ENCODE results near the gene EXD3.
A peak's percentile ranks its signal among the peaks of the same experiment; 100 is the strongest.

Gene EXD3

GRCh38 chr9:137295238-137295811 lies 127.6 kb downstream of the EXD3 start:
- peak overlapping the region in 1 of 2 donors; percentile 11 for H3K4me3 ChIP-seq (ENCODE audit: low read depth in 1 of 2, low read length in 2 of 2)
- H3K4me1 ChIP-seq (ENCODE audit: control insufficient read depth in 1 of 2, insufficient read depth in 2 of 2, low read length in 2 of 2), result peaks cover 0 to 20% of the 10 kb centered on the region in 2 donors
- H3K27ac ChIP-seq (ENCODE audit: low read length), result no peak overlapping the region
- no peaks in the 10 kb centered on the region for H3K36me3 ChIP-seq (ENCODE audit: control insufficient read depth in 1 of 2, insufficient read depth in 2 of 2, low read length in 2 of 2)
- H3K27me3 ChIP-seq (ENCODE audit: low read depth, low read length), result peaks cover 38% of the 10 kb centered on the region
- H3K9me3 ChIP-seq (ENCODE audit: control insufficient read depth in 1 of 2, low read length in 2 of 2), result no peaks in the 10 kb centered on the region

GRCh38 chr9:137294681-137295237 lies 128.2 kb downstream of the EXD3 start:
- peak overlapping the region; percentile 58 for H3K27ac ChIP-seq (ENCODE audit: low read length)
- H3K27me3 ChIP-seq (ENCODE audit: low read depth, low read length), result peaks cover 34% of the 10 kb centered on the region
- H3K9me3 ChIP-seq (ENCODE audit: control insufficient read depth in 1 of 2, low read length in 2 of 2), result no peaks in the 10 kb centered on the region
- H3K4me1 ChIP-seq (ENCODE audit: control insufficient read depth in 1 of 2, insufficient read depth in 2 of 2, low read length in 2 of 2), result peaks cover 0 to 16% of the 10 kb centered on the region in 2 donors
- H3K36me3 ChIP-seq (ENCODE audit: control insufficient read depth in 1 of 2, insufficient read depth in 2 of 2, low read length in 2 of 2), result no peaks in the 10 kb centered on the region
- peak overlapping the region in 1 of 2 donors; percentile 16 for H3K4me3 ChIP-seq (ENCODE audit: low read depth in 1 of 2, low read length in 2 of 2)

GRCh38 chr9:137294091-137294680 lies 128.8 kb downstream of the EXD3 start:
- Histone ChIP-seq H3K27ac (ENCODE audit: low read length) (peak overlapping the region; percentile 58), H3K36me3 (ENCODE audit: control insufficient read depth in 1 of 2, insufficient read depth in 2 of 2, low read length in 2 of 2) (no peaks in the 10 kb centered on the region), H3K4me3 (ENCODE audit: low read depth in 1 of 2, low read length in 2 of 2) (peak overlapping the region in 1 of 2 donors; percentile 16), H3K27me3 (ENCODE audit: low read depth, low read length) (peaks cover 32% of the 10 kb centered on the region), H3K9me3 (ENCODE audit: control insufficient read depth in 1 of 2, low read length in 2 of 2) (no peaks in the 10 kb centered on the region), H3K4me1 (ENCODE audit: control insufficient read depth in 1 of 2, insufficient read depth in 2 of 2, low read length in 2 of 2) (peaks cover 0 to 16% of the 10 kb centered on the region in 2 donors)

GRCh38 chr9:137293482-137294090 lies 129.4 kb downstream of the EXD3 start:
- peaks cover 26% of the 10 kb centered on the region for H3K27me3 ChIP-seq (ENCODE audit: low read depth, low read length)
- no peak overlapping the region for H3K4me3 ChIP-seq (ENCODE audit: low read depth in 1 of 2, low read length in 2 of 2)
- no peaks in the 10 kb centered on the region for H3K36me3 ChIP-seq (ENCODE audit: control insufficient read depth in 1 of 2, insufficient read depth in 2 of 2, low read length in 2 of 2)
- peak overlapping the region; percentile 58 for H3K27ac ChIP-seq (ENCODE audit: low read length)
- no peaks in the 10 kb centered on the region for H3K9me3 ChIP-seq (ENCODE audit: control insufficient read depth in 1 of 2, low read length in 2 of 2)
- peaks cover 0 to 16% of the 10 kb centered on the region in 2 donors for H3K4me1 ChIP-seq (ENCODE audit: control insufficient read depth in 1 of 2, insufficient read depth in 2 of 2, low read length in 2 of 2)

- peaks cover 22% of the 10 kb centered on the region for H3K27me3 ChIP-seq (ENCODE audit: low read depth, low read length)
- H3K9me3 ChIP-seq (ENCODE audit: control insufficient read depth in 1 of 2, low read length in 2 of 2), result no peaks in the 10 kb centered on the region
- no peak overlapping the region for H3K4me3 ChIP-seq (ENCODE audit: low read depth in 1 of 2, low read length in 2 of 2)
- H3K36me3 ChIP-seq (ENCODE audit: control insufficient read depth in 1 of 2, insufficient read depth in 2 of 2, low read length in 2 of 2), result no peaks in the 10 kb centered on the region
- H3K27ac ChIP-seq (ENCODE audit: low read length), result peak overlapping the region; percentile 28
- peaks cover 0 to 16% of the 10 kb centered on the region in 2 donors for H3K4me1 ChIP-seq (ENCODE audit: control insufficient read depth in 1 of 2, insufficient read depth in 2 of 2, low read length in 2 of 2)
Observed at GRCh38 chr9:137293094-137293481, 129.9 kb downstream of the EXD3 start.

- H3K4me3 ChIP-seq (ENCODE audit: low read depth in 1 of 2, low read length in 2 of 2), result no peak overlapping the region
- no peaks in the 10 kb centered on the region for H3K9me3 ChIP-seq (ENCODE audit: control insufficient read depth in 1 of 2, low read length in 2 of 2)
- no peaks in the 10 kb centered on the region for H3K4me1 ChIP-seq (ENCODE audit: control insufficient read depth in 1 of 2, insufficient read depth in 2 of 2, low read length in 2 of 2)
- H3K27ac ChIP-seq (ENCODE audit: low read length), result no peak overlapping the region
- H3K27me3 ChIP-seq (ENCODE audit: low read depth, low read length), result no peaks in the 10 kb centered on the region
- no peaks in the 10 kb centered on the region for H3K36me3 ChIP-seq (ENCODE audit: control insufficient read depth in 1 of 2, insufficient read depth in 2 of 2, low read length in 2 of 2)
Observed at GRCh38 chr9:137286975-137287383, 136.0 kb downstream of the EXD3 start.

- H3K4me3 ChIP-seq (ENCODE audit: low read depth in 1 of 2, low read length in 2 of 2), result no peak overlapping the region
- H3K27ac ChIP-seq (ENCODE audit: low read length), result no peak overlapping the region
- no peaks in the 10 kb centered on the region for H3K9me3 ChIP-seq (ENCODE audit: control insufficient read depth in 1 of 2, low read length in 2 of 2)
- no peaks in the 10 kb centered on the region for H3K27me3 ChIP-seq (ENCODE audit: low read depth, low read length)
- H3K4me1 ChIP-seq (ENCODE audit: control insufficient read depth in 1 of 2, insufficient read depth in 2 of 2, low read length in 2 of 2), result peaks cover 2 to 16% of the 10 kb centered on the region in 2 donors
- no peaks in the 10 kb centered on the region for H3K36me3 ChIP-seq (ENCODE audit: control insufficient read depth in 1 of 2, insufficient read depth in 2 of 2, low read length in 2 of 2)
Observed at GRCh38 chr9:137281345-137282116, 141.4 kb downstream of the EXD3 start.

GRCh38 chr9:137280474-137281344 lies 142.3 kb downstream of the EXD3 start:
- H3K4me1 ChIP-seq (ENCODE audit: control insufficient read depth in 1 of 2, insufficient read depth in 2 of 2, low read length in 2 of 2), result peaks cover 8 to 24% of the 10 kb centered on the region in 2 donors
- no peak overlapping the region for H3K27ac ChIP-seq (ENCODE audit: low read length)
- H3K9me3 ChIP-seq (ENCODE audit: control insufficient read depth in 1 of 2, low read length in 2 of 2), result no peaks in the 10 kb centered on the region
- H3K4me3 ChIP-seq (ENCODE audit: low read depth in 1 of 2, low read length in 2 of 2), result no peak overlapping the region
- no peaks in the 10 kb centered on the region for H3K36me3 ChIP-seq (ENCODE audit: control insufficient read depth in 1 of 2, insufficient read depth in 2 of 2, low read length in 2 of 2)
- no peaks in the 10 kb centered on the region for H3K27me3 ChIP-seq (ENCODE audit: low read depth, low read length)

- peaks cover 8 to 26% of the 10 kb centered on the region in 2 donors for H3K4me1 ChIP-seq (ENCODE audit: control insufficient read depth in 1 of 2, insufficient read depth in 2 of 2, low read length in 2 of 2)
- no peak overlapping the region for H3K27ac ChIP-seq (ENCODE audit: low read length)
- H3K27me3 ChIP-seq (ENCODE audit: low read depth, low read length), result no peaks in the 10 kb centered on the region
- H3K9me3 ChIP-seq (ENCODE audit: control insufficient read depth in 1 of 2, low read length in 2 of 2), result no peaks in the 10 kb centered on the region
- H3K4me3 ChIP-seq (ENCODE audit: low read depth in 1 of 2, low read length in 2 of 2), result no peak overlapping the region
- H3K36me3 ChIP-seq (ENCODE audit: control insufficient read depth in 1 of 2, insufficient read depth in 2 of 2, low read length in 2 of 2), result no peaks in the 10 kb centered on the region
Observed at GRCh38 chr9:137279741-137280473, 143.1 kb downstream of the EXD3 start.

All from muscle layer of duodenum (tissue), 2 donors.